Esophagus muscularis mucosa (tissue), 4 donors: ENCODE data around the gene GLI3.

Experiments
- EP300 ChIP-seq: sonication (generic); formaldehyde crosslinking; IDR thresholded peaks from one replicate; pipeline ENCODE4 v1.6.1; 2017; ENCODE audit warnings: antibody characterized with exemption
- POLR2A ChIP-seq: fragments of 450-650 bp; IDR thresholded peaks from one replicate; pipeline ENCODE4 v1.6.1; 2017; ENCODE audit warnings: antibody characterized with exemption, moderate library complexity, mild to moderate bottlenecking, low read depth
- POLR2AphosphoS5 ChIP-seq, 2 donors: sonication (generic); formaldehyde crosslinking; IDR thresholded peaks; one replicate each; pipeline ENCODE4 v1.6.1; 2017; ENCODE audit warnings: antibody characterized with exemption in 2 of 2
- TF ChIP-seq, protein P1 (sequence below), 3 experiments: fragments of 200-600 bp in 2 of 3; fragments of 450-650 bp in 1 of 3; sonication (generic) in 2 of 3; IDR thresholded peaks; one replicate each; pipeline ENCODE4 v1.5.1; 2017 to 2019; ENCODE audit warnings: antibody characterized with exemption in 3 of 3, mild to moderate bottlenecking in 2 of 3, moderate library complexity in 1 of 3

DNA sequence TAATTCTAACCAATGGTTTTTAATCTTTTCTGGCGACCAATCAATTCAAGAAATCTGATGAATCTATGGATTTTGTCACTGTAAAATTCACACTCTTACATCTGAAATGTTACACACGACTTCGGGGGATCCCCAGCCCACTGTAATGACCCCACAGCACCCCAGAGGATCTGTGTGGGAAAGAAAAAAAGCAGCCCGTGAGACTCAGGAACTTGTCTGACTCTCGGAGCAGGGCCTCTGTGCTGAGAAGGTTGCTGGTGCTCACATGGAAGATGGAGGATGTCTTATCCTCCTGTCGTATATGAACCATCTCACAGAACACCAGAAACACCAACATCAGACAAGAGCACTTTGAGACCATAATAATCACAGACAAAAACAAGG, 305.8 kb downstream of the GLI3 start:
- TF ChIP-seq, protein P1, sequence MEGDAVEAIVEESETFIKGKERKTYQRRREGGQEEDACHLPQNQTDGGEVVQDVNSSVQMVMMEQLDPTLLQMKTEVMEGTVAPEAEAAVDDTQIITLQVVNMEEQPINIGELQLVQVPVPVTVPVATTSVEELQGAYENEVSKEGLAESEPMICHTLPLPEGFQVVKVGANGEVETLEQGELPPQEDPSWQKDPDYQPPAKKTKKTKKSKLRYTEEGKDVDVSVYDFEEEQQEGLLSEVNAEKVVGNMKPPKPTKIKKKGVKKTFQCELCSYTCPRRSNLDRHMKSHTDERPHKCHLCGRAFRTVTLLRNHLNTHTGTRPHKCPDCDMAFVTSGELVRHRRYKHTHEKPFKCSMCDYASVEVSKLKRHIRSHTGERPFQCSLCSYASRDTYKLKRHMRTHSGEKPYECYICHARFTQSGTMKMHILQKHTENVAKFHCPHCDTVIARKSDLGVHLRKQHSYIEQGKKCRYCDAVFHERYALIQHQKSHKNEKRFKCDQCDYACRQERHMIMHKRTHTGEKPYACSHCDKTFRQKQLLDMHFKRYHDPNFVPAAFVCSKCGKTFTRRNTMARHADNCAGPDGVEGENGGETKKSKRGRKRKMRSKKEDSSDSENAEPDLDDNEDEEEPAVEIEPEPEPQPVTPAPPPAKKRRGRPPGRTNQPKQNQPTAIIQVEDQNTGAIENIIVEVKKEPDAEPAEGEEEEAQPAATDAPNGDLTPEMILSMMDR (IDR thresholded peaks at IDR 0.05) = no peak
- no peak for TF ChIP-seq POLR2AphosphoS5 (IDR thresholded peaks at IDR 0.05)
- TF ChIP-seq POLR2A = no peak
- no peak for TF ChIP-seq EP300
